Measurements from ENCODE around the gene APOL5.

The APOL5 gene

GRCh38 chr22:35743326-35743860 is 25.7 kb downstream of the APOL5 start:
- DNase-seq: no peak

DNA sequence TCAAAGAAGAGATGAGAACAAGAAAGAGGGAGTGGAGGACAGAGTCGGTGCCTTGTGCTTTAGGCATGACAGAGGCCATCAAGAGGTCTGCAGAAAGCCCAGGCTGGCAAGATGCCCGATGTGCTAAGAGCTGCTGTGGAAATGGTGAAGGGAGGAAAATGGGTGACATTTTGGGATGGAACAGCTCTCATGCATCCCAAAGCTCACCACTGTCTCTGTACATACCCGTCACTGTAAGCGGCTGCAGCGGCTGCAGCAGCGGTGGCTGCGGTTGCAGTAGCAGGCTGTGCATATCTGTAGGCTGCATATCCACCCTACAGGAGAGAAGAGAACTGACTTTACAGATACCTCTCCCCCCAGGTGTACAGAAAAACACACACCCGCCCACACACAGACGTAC is 28.6 kb downstream of the APOL5 start:
- DNase-seq: no peak

- no peak for DNase-seq
These were observed 29.5 kb downstream of the APOL5 start for GRCh38 chr22:35746946-35747703.

DNA sequence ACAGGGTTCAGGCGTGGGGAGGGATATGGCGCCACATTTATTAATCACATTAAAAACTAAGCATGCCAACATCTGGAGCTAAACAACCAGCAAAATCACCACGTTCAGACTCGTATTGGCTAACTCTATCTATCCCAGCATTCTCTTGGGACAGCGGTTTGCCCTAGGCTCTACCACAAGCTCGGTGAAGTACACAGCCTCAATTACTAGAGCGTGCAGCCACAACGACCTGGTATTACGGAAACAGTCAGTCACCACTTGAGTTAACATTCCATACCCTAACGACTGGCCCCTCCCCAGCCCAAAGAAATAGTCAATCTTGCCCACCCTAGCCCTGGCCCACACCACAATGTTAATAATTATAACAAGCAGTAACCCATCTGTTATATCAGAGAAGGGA is 32.1 kb downstream of the APOL5 start:
- no peak for DNase-seq

DNA sequence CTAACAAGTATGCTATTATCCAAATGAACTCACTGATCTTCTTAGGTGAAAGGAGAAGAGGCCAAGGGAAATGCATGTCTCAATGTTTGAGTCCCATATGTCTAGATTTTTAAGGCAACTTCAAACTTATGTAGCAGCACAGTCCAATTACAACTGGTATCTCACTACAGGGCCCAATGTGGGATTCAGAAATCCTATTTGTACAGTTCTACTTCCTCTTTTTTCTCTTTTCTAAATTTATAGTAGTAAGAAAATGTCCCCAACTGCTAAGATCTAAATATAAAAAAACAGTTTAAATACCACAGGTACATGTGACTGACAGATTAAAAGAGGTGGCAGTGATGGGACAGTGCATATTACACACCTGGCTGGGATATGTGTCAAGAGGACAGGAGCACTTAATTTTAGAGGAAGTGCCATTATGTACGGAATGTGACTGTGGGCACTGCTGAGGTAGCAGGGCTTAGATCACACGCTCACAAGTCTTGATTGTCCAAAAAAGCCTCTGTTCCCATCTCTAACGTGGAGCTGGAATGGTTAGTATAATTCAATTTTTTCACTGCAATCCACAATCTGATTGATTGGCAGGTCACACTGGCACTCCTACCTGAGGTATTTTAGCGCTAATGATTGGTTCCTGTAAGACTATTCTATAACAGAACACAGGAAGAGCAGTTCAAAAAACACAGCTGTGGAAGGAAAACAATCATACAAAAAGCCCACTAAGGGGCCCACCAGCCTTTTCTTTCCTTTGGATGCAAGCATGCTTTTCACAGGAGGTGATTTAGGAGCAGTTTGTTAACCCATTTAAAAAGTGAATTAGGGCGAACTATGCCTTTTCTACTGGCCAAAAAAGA is 34.6 kb downstream of the APOL5 start:
- no peak for DNase-seq

DNA sequence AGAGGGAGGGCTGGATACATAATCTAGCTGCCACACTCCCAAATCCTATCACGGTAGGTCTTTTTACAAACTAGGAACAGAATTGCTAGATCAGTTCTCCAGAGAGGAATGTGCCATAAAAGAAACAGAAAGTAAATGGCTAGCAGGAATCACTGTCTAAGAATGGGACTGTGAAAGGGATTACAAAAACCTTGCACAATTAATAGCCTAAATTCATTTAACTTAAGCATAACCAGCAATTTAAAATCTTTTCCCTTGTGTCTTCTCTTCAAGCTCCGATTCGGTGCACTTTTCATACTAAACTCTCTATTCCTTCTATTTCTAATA is 35.2 kb downstream of the APOL5 start:
- DNase-seq: no peak

DNA sequence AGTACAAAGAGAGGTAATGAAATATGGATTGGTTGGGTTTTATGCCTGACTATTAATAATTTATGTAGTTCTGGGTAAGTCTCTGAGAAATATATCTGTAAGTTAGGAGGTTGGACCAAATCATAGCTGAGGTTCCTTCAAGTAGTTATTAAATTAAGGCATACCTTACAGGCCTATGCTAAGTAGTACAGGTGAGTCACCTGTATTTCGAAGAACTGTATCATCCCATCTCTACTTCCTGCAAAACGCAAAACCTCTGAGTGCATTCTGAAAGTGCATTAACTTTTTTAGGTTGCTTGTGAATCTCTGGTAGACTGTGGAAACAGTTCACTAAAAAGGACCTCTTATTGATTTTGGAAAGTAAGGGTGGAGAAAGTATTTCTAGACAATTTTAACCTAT is 37.1 kb downstream of the APOL5 start:
- no peak for DNase-seq

DNA sequence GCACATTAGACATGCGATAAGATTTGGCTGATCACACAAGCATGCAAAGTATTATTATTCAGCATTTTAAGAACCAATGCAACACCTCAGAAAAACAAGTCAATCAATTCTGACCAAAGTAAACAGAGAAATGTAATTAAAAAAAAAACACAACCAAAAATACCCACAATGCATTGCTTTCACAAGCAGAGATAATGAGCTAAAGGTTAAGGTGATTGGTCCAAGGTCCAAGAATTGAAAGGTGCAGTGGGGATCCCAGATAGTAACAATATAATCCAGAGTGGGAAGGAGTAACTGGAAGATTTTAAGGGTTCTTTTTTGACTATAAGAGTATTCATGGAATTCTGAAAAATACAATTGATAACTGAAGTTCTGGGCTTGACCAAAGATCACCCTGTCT is 39.0 kb downstream of the APOL5 start:
- no peak for DNase-seq

DNA sequence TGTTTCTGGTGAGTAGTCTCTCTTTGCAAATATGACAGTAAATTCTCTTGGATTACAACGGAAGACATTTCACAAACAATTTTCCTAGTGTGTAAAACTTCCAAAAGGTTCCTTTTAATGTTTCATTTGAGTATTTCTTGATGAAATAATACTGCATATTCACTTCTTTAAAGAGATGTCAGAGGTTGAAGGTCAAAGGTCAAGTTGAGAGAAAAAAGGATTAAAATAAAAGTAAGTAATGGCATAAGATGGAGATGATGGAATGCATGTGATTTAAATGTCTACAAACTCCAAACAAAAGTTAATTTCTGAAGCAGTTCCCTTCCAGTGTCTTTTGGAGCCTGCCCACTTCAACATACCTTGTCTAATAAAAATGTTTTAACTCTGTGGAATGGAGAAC is 40.7 kb downstream of the APOL5 start:
- no peak for DNase-seq

DNA sequence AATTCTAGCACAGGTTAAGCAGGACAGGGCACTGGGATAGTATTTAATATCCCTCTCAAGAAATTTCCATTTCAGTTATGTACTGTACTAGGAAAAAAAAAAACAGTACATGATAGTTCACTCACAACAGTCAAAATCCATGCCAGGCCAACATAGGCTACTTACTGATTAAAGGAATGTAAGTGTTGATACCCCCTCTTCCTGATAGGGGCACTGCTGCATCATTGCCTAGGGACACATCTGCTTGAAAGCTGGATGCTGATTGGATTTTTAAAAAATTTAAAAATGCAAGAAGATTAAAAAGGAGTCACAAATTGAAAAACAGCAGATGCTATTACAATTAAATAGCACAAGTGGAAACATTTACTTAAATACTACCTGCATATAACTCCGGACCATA is 43.4 kb downstream of the APOL5 start:
- no peak for DNase-seq

- no peak for DNase-seq
These were observed 49.2 kb downstream of the APOL5 start for GRCh38 chr22:35766654-35767580.

DNA sequence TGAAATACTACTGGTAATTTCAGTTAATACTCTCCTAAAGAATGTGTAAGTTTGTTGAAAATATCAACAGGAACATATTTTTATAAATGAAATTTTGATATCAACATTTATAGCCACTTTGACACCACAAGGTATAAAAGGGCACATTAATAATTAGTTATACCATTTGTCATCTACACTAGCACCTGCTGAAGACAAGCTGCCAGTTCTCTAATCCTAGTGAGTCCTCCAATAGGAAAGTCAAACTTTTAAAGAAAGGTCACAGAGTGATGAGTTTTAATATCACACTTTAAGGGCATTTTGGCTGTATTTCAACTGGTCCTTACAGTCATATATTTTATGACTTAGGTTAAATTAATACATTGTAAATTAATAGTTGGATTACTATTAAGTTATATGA is 52.3 kb downstream of the APOL5 start:
- no peak for DNase-seq

DNA sequence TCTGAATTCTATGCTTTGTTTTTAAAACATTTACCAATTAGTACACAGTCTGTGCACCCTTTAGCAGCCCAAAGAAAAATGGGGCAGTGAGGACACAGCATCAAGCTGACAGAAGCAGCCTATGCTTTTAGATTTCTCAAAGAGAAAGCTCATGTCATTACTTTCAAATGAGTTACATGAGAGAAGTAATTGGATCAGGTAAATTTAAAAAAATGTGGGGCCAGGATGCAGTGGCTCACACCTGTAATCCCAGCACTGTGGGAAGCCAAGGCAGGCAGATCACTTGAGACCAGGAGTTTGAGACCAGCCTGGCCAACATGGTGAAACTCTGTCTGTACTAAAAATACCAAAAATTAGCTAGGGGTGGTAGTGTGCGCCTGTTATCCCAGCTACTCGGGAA is 57.7 kb downstream of the APOL5 start:
- no peak for DNase-seq

DNA sequence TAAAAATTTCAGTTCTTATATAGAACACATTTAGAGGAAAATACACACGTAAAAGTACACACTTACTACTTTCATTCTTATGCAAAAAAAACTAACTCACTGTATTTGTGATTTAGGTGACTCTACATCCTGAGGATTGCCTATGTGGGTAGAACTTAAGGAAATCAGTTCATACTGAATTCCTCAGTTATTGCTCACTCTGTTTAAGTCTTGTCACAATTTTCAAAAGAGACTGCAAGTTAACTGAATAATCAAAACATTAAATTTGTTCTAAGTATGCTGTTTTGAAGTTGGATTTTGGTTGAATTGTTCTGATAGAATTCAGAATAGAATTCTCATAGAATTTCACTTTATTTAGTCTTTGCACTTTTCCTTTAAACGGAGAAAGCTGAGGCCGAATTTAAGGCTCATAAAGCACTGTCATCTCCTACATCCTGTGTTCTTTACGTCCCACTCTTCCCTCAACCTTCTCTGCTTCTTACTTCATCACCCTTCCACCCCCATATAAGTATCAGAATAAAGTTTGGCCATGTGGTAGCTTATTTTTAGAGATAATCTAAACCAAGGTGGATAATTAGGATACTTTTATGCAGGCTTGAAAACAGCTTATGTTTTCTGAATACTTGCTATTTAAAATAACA is 59.8 kb downstream of the APOL5 start:
- no peak for DNase-seq
